Trophoblast cell (in vitro differentiated cells and primary cell): ENCODE data around the gene LCLAT1.

ENCODE experiments used
- DNase-seq, 2 donors: peaks; one replicate each; pipeline ENCODE4 v3.0.0-alpha.2; 2016
- H2AFZ ChIP-seq: 2 replicates; pipeline ENCODE4 v1.6.1; 2013; ENCODE audit warnings: low read length, moderate library complexity, mild to moderate bottlenecking; ENCODE audit not compliant: insufficient read depth, poor library complexity
- H2AK5ac ChIP-seq: 2 replicates; pipeline ENCODE4 v1.6.1; 2013; ENCODE audit warnings: mild to moderate bottlenecking, low read length
- H2BK120ac ChIP-seq: 2 replicates; pipeline ENCODE4 v1.6.1; 2013; ENCODE audit warnings: low read length, mild to moderate bottlenecking, moderate library complexity; ENCODE audit not compliant: insufficient read depth, poor library complexity
- H2BK12ac ChIP-seq: 2 replicates; pipeline ENCODE4 v1.6.1; 2013; ENCODE audit warnings: mild to moderate bottlenecking, low read length, moderate library complexity
- H2BK5ac ChIP-seq: 2 replicates; pipeline ENCODE4 v1.6.1; 2013; ENCODE audit warnings: low read length, low read depth, moderate library complexity, mild to moderate bottlenecking; ENCODE audit not compliant: poor library complexity
- H3K14ac ChIP-seq: 2 replicates; pipeline ENCODE4 v1.6.1; 2013; ENCODE audit warnings: mild to moderate bottlenecking, low read length
- H3K18ac ChIP-seq: 2 replicates; pipeline ENCODE4 v1.6.1; 2013; ENCODE audit warnings: mild to moderate bottlenecking, low read length
- H3K23ac ChIP-seq: 2 replicates; pipeline ENCODE4 v1.6.1; 2013; ENCODE audit warnings: low read length
- H3K27ac ChIP-seq: 2 replicates; pipeline ENCODE4 v1.5.1; 2013; ENCODE audit warnings: low read depth, mild to moderate bottlenecking, inconsistent platforms, low read length, moderate library complexity
- H3K27me3 ChIP-seq: 2 replicates; pipeline ENCODE4 v1.6.1; 2013; ENCODE audit warnings: inconsistent platforms, mild to moderate bottlenecking, low read length, moderate library complexity; ENCODE audit not compliant: insufficient read depth
- H3K36me3 ChIP-seq, 2 experiments: 1 replicate in 1 of 2; 2 replicates in 1 of 2; pipeline ENCODE4 v1.6.1; 2013; ENCODE audit warnings: low read length in 2 of 2, mild to moderate bottlenecking in 2 of 2, moderate library complexity in 1 of 2; ENCODE audit not compliant: insufficient read depth in 2 of 2, control insufficient read depth in 1 of 2
- H3K4ac ChIP-seq: 2 replicates; pipeline ENCODE4 v1.6.1; 2013; ENCODE audit warnings: low read depth, mild to moderate bottlenecking, low read length, moderate library complexity
- H3K4me1 ChIP-seq, 2 experiments: 1 replicate in 1 of 2; 2 replicates in 1 of 2; pipeline ENCODE4 v1.6.1; 2013; ENCODE audit warnings: low read length in 2 of 2, mild to moderate bottlenecking in 2 of 2, moderate library complexity in 1 of 2; ENCODE audit not compliant: insufficient read depth in 2 of 2, control insufficient read depth in 1 of 2
- H3K4me2 ChIP-seq: 2 replicates; pipeline ENCODE4 v1.6.1; 2013; ENCODE audit warnings: inconsistent platforms, mild to moderate bottlenecking, low read length, moderate library complexity
- H3K4me3 ChIP-seq: 2 replicates; pipeline ENCODE4 v1.5.1; 2013; ENCODE audit warnings: mild to moderate bottlenecking, low read depth, low read length, inconsistent platforms
- H3K79me1 ChIP-seq: one replicate; pipeline ENCODE4 v1.6.1; 2013; ENCODE audit warnings: low read length
- H3K79me2 ChIP-seq: 2 replicates; pipeline ENCODE4 v1.6.1; 2013; ENCODE audit warnings: low read length, mild to moderate bottlenecking; ENCODE audit not compliant: control insufficient read depth, insufficient read depth, poor library complexity
- H3K9ac ChIP-seq: 2 replicates; pipeline ENCODE4 v1.6.1; 2013; ENCODE audit warnings: mild to moderate bottlenecking, low read length
- H3K9me3 ChIP-seq: 2 replicates; pipeline ENCODE4 v1.6.1; 2013; ENCODE audit warnings: low read depth, mild to moderate bottlenecking, control low read depth, inconsistent platforms, low read length; ENCODE audit not compliant: insufficient read depth
- H4K12ac ChIP-seq: 2 replicates; pipeline ENCODE4 v1.6.1; 2013; ENCODE audit warnings: low read depth, mild to moderate bottlenecking, low read length, moderate library complexity
- H4K8ac ChIP-seq: 2 replicates; pipeline ENCODE4 v1.6.1; 2013; ENCODE audit warnings: low read depth, mild to moderate bottlenecking, low read length, moderate library complexity
- H4K91ac ChIP-seq: one replicate; pipeline ENCODE4 v1.6.1; 2013; ENCODE audit warnings: low read depth, mild to moderate bottlenecking, low read length, moderate library complexity
- WGBS: extraction: QIAGEN DNeasy Blood & Tissue Kit; methylation state at CpG from one replicate; pipeline ENCODE4 v1.1.7; 2013; ENCODE audit warnings: missing lambda C conversion rate; ENCODE audit not compliant: insufficient read length, insufficient coverage; ENCODE audit errors: extremely low coverage; 5-methylcytosine and 5-hydroxymethylcytosine counted together

Gene LCLAT1

DNA sequence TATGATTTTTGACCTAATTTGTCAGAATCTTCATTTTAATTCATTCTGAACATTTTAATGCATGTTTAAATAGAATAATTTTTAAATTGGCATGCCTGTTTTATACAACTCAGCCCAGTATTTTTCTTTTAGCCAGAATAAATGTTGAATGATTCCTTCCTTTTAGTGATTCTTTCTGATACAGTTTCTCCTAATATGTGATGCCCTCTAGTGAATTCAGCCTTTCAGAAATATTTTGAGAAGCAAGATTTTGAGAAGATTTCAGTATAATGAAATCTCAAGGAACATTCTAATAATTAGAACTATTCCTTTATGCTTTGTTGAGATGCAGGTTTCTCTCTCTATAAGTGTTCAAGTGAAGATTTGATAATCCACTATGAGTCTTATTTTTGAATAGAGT is 28.5 kb downstream of the LCLAT1 start:
- no peak overlapping the region for H2BK120ac ChIP-seq
- H3K4me2 ChIP-seq = no peak overlapping the region
- peaks cover 0 to 2% of the 10 kb centered on the region in 2 experiments for H3K4me1 ChIP-seq
- no peak overlapping the region for H3K4ac ChIP-seq
- H2BK5ac ChIP-seq = no peak overlapping the region
- H3K79me1 ChIP-seq = no peaks in the 10 kb centered on the region
- DNase-seq = no peak
- H3K9ac ChIP-seq = no peak overlapping the region
- no peak overlapping the region for H4K91ac ChIP-seq
- H2AFZ ChIP-seq = no peak overlapping the region
- H2BK12ac ChIP-seq = no peak overlapping the region
- H2AK5ac ChIP-seq = no peak overlapping the region
- H3K23ac ChIP-seq = no peak overlapping the region
- no peak overlapping the region for H3K27ac ChIP-seq
- no peak overlapping the region for H3K14ac ChIP-seq
- H3K4me3 ChIP-seq = no peak overlapping the region
- H3K27me3 ChIP-seq = no peaks in the 10 kb centered on the region
- H3K9me3 ChIP-seq = no peaks in the 10 kb centered on the region
- H3K36me3 ChIP-seq = peaks cover 0 to 2% of the 10 kb centered on the region in 2 experiments
- no peaks in the 10 kb centered on the region for H3K79me2 ChIP-seq
- H3K18ac ChIP-seq = no peak overlapping the region
- H4K8ac ChIP-seq = no peak overlapping the region
- H4K12ac ChIP-seq = no peak overlapping the region

DNA sequence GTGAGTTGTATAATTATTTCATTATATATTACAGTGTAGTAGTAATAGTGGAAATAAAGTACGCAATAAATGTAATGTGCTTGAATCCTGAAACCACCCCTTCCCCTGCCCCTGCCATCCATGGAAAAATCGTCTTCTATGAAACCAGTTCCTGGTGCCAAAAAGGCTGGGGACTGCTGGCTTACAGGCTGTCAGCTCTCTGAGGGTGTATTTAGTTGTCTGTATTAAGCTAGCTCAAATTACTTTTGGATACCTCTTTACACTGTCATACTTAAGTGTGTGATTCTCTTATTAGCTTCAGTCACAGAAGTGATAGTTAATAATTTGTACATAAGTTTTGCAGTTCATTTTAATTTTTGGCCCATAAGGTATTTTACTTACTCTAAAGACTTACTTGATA is 29.6 kb downstream of the LCLAT1 start:
- Histone ChIP-seq H3K14ac (no peak overlapping the region), H3K79me2 (no peaks in the 10 kb centered on the region), H3K4me3 (no peak overlapping the region), H3K4me1 (peaks cover 2 to 11% of the 10 kb centered on the region in 2 experiments), H2AK5ac (no peak overlapping the region), H2BK120ac (no peak overlapping the region), H3K36me3 (peaks cover 0 to 2% of the 10 kb centered on the region in 2 experiments), H3K27me3 (no peaks in the 10 kb centered on the region), H3K4me2 (no peak overlapping the region), H2BK5ac (no peak overlapping the region), H3K79me1 (no peaks in the 10 kb centered on the region), H4K8ac (no peak overlapping the region), H2BK12ac (no peak overlapping the region), H4K12ac (no peak overlapping the region), H3K23ac (no peak overlapping the region), H3K18ac (no peak overlapping the region), H2AFZ (no peak overlapping the region), H3K9ac (no peak overlapping the region), H3K27ac (no peak overlapping the region), H3K9me3 (no peaks in the 10 kb centered on the region), H4K91ac (no peak overlapping the region), H3K4ac (no peak overlapping the region)
- WGBS = no CpG with 5 or more reads among the region's 2 CpGs
- no peak for DNase-seq

DNA sequence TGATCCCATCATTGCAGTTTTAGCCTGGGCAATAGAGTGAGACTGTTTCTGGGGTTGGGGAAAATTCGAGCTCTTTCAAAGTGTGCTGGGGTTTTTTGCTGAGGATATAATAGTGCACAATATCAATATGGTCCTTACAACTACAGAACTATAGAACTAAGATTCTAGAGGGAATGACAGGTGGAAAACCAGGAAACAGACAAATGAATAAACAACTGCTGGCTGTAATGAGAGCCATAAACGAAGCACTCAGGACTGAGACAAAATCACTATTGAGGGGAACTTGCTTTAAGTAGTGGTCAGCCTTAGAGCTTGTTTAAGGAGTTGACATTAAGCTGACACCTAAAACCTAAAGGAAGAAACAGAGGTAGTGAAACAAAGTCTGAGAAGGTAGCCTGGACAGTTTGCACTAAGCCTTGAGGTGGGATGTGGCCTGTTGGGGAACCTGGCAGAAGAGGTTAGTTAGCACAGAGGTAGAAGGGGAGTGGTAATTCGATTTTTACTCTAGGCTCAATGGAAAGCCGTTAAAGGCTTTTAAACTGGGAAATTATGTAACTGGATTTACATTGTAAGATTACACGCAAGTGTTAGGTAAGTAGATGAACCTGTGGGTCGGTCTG is 33.8 kb downstream of the LCLAT1 start:
- no peak overlapping the region for H2AK5ac ChIP-seq
- no peak overlapping the region for H3K4me3 ChIP-seq
- H3K23ac ChIP-seq = no peak overlapping the region
- H2BK5ac ChIP-seq = no peak overlapping the region
- no peak overlapping the region for H3K14ac ChIP-seq
- no CpG with 5 or more reads among the region's 6 CpGs for WGBS
- H2AFZ ChIP-seq = no peak overlapping the region
- no peak overlapping the region for H4K91ac ChIP-seq
- H3K4me1 ChIP-seq = peaks cover 2 to 11% of the 10 kb centered on the region in 2 experiments
- H3K9ac ChIP-seq = no peak overlapping the region
- no peak overlapping the region for H3K27ac ChIP-seq
- H3K79me1 ChIP-seq = no peaks in the 10 kb centered on the region
- no peaks in the 10 kb centered on the region for H3K79me2 ChIP-seq
- no peak overlapping the region for H3K18ac ChIP-seq
- no peaks in the 10 kb centered on the region for H3K27me3 ChIP-seq
- H3K9me3 ChIP-seq = no peaks in the 10 kb centered on the region
- no peak for DNase-seq
- H2BK12ac ChIP-seq = no peak overlapping the region
- H3K4me2 ChIP-seq = no peak overlapping the region
- no peak overlapping the region for H4K12ac ChIP-seq
- no peak overlapping the region for H3K4ac ChIP-seq
- no peak overlapping the region for H4K8ac ChIP-seq
- no peak overlapping the region for H2BK120ac ChIP-seq
- H3K36me3 ChIP-seq = peaks cover 0 to 2% of the 10 kb centered on the region in 2 experiments

DNA sequence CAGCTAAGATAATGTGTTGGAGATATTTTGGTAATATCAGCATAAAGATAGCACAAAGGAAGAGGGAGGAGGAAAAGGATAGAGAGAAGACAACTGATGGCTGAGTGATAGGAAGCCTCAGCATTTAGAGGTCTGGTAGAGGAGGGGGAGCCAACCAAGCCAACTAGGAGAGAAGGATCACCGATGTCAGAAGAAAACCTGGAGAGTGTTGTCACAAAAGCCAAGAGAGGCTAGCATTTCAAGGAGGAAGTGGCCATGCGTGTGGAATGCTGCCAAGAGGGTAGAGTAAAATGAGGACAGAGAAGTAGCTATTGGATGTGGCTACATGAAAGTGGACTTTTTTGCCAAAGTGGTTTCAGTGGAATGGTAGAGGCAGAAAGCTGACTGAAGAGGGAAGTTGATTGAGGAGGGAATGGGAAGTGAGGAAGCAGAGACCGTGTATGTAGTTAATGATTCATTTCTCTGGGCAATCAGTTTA is 34.3 kb downstream of the LCLAT1 start:
- H3K18ac ChIP-seq = no peak overlapping the region
- H3K36me3 ChIP-seq = no peaks in the 10 kb centered on the region
- H3K4me3 ChIP-seq = no peak overlapping the region
- H3K4me1 ChIP-seq = peaks cover 2 to 11% of the 10 kb centered on the region in 2 experiments
- H3K9ac ChIP-seq = no peak overlapping the region
- DNase-seq = no peak
- no peak overlapping the region for H2BK12ac ChIP-seq
- H2BK120ac ChIP-seq = no peak overlapping the region
- H3K14ac ChIP-seq = no peak overlapping the region
- H2AFZ ChIP-seq = no peak overlapping the region
- no peak overlapping the region for H4K12ac ChIP-seq
- no peaks in the 10 kb centered on the region for H3K9me3 ChIP-seq
- H3K79me1 ChIP-seq = no peaks in the 10 kb centered on the region
- H4K91ac ChIP-seq = no peak overlapping the region
- H3K79me2 ChIP-seq = no peaks in the 10 kb centered on the region
- H2BK5ac ChIP-seq = no peak overlapping the region
- no peak overlapping the region for H3K4ac ChIP-seq
- peak overlapping the region; percentile 8 for H3K4me2 ChIP-seq
- no peaks in the 10 kb centered on the region for H3K27me3 ChIP-seq
- WGBS = no CpG with 5 or more reads among the region's 3 CpGs
- no peak overlapping the region for H3K23ac ChIP-seq
- H3K27ac ChIP-seq = no peak overlapping the region
- H4K8ac ChIP-seq = no peak overlapping the region
- no peak overlapping the region for H2AK5ac ChIP-seq
